NT2/D1 (cell line): ENCODE measurements around the gene OSBP2.

Experiments used
- SUZ12 ChIP-seq: IDR thresholded peaks from 2 replicates; pipeline ENCODE4 v1.6.1; 2011; ENCODE audit not compliant: insufficient read length, insufficient read depth; ENCODE audit errors: extremely low read depth
- ZNF274 ChIP-seq: IDR thresholded peaks from 2 replicates; pipeline ENCODE4 v1.6.1; 2011; ENCODE audit warnings: mild to moderate bottlenecking, low read depth, low read length

GRCh38 chr22:30880181-30880601 is 185.5 kb downstream of the OSBP2 start:
- TF ChIP-seq SUZ12 (no peak), ZNF274 (no peak)
